GM10847 (cell line): ENCODE results near the gene ZNF446.

Experiments used
- POLR2A ChIP-seq: IDR thresholded peaks from 2 replicates; pipeline ENCODE4 v1.6.1; 2011; ENCODE audit not compliant: insufficient read length; ENCODE audit errors: extremely low read depth

Gene ZNF446

GRCh38 chr19:58468216-58468839, 7.8 kb upstream of the ZNF446 start:
- no peak for TF ChIP-seq POLR2A

- no peak for TF ChIP-seq POLR2A
Measured at GRCh38 chr19:58469241-58470013, 6.7 kb upstream of the ZNF446 start.

- no peak for TF ChIP-seq POLR2A
Measured at GRCh38 chr19:58471736-58472135, 4.4 kb upstream of the ZNF446 start.

- TF ChIP-seq POLR2A, result no peak
Measured at GRCh38 chr19:58473775-58474174, 2.4 kb upstream of the ZNF446 start.

- TF ChIP-seq POLR2A, result no peak
Measured at GRCh38 chr19:58474291-58474996, 1.7 kb upstream of the ZNF446 start.

- TF ChIP-seq POLR2A, result no peak
Measured at GRCh38 chr19:58474997-58475713, 997 bp upstream of the ZNF446 start.

- no peak for TF ChIP-seq POLR2A
Measured at GRCh38 chr19:58476498-58477015, 405 bp downstream of the ZNF446 start.

- TF ChIP-seq POLR2A, result no peak
Measured at GRCh38 chr19:58477130-58477529, 978 bp downstream of the ZNF446 start.

- TF ChIP-seq POLR2A, result no peak
Measured at GRCh38 chr19:58477871-58478270, 1.7 kb downstream of the ZNF446 start.

- TF ChIP-seq POLR2A, result no peak
Measured at GRCh38 chr19:58479303-58479702, 3.2 kb downstream of the ZNF446 start.

GRCh38 chr19:58479736-58480480, 3.8 kb downstream of the ZNF446 start:
- no peak for TF ChIP-seq POLR2A

GRCh38 chr19:58480481-58480830, 4.3 kb downstream of the ZNF446 start:
- no peak for TF ChIP-seq POLR2A

- no peak for TF ChIP-seq POLR2A
Measured at GRCh38 chr19:58480831-58481230, 4.7 kb downstream of the ZNF446 start.

GRCh38 chr19:58482372-58482771, 6.2 kb downstream of the ZNF446 start:
- TF ChIP-seq POLR2A, result no peak

- no peak for TF ChIP-seq POLR2A
Measured at GRCh38 chr19:58483776-58484175, 7.6 kb downstream of the ZNF446 start.

- TF ChIP-seq POLR2A, result no peak
Measured at GRCh38 chr19:58491393-58491792, 15.2 kb downstream of the ZNF446 start.
